ENCODE data around the gene HOXA7.

DNA sequence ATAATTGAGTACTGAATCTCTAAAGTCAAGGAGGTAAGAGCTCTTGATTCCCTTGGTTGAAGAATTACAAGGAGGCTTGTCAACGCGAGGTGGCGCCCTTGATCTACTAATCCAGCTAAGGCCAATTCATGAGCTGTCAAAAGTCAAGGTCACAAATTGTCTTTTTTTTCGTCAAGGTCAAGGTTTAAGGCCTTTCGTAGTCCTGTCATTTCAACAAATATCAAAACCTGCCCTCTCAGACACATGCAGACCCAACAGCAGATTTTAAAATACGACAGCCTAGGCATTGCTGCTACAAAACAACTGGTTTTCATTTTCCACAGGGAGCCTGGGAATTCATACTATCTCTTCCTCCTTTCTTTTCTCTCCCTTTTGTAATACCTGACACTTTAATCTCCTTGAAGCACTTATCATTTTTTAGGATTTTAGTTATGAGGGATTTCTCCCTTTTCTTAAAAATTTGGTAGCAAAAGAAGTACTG lies 39.9 kb upstream of the HOXA7 start:
- peak; percentile 88 for TF ChIP-seq CTCF (IDR thresholded peaks at IDR 0.05; ENCODE audit: borderline replicate concordance, extremely low read depth, low read length, poor library complexity, severe bottlenecking)
- TF ChIP-seq EZH2 (IDR thresholded peaks at IDR 0.05; ENCODE audit: borderline replicate concordance, low read depth, low read length, severe bottlenecking) = no peak
